Measurements from ENCODE around the gene PDE6D.
"Not testable (repeated sequence)": the region's sequence is repeated elsewhere in the genome, so short reads cannot be mapped to it uniquely, and the experiment has no call there.

Gene PDE6D

GRCh38 chr2:231718799-231719198 lies 62.3 kb downstream of the PDE6D start:
- DNase-seq (ENCODE audit: low read depth in 2 of 2) = no peak

GRCh38 chr2:231717281-231718171 lies 63.6 kb downstream of the PDE6D start:
- DNase-seq (ENCODE audit: low read depth in 2 of 2) = no peak

GRCh38 chr2:231716666-231717280 lies 64.3 kb downstream of the PDE6D start:
- DNase-seq (ENCODE audit: low read depth in 2 of 2) = no peak

GRCh38 chr2:231715988-231716616 lies 65.0 kb downstream of the PDE6D start:
- no peak for DNase-seq (ENCODE audit: low read depth in 2 of 2)

GRCh38 chr2:231715499-231715837 lies 65.6 kb downstream of the PDE6D start:
- no peak for DNase-seq (ENCODE audit: low read depth in 2 of 2)

GRCh38 chr2:231714639-231715498 lies 66.2 kb downstream of the PDE6D start:
- peak; percentile 53 to 77 for DNase-seq (ENCODE audit: low read depth in 2 of 2)

GRCh38 chr2:231713730-231714638 lies 67.1 kb downstream of the PDE6D start:
- DNase-seq (ENCODE audit: low read depth in 2 of 2) = peak; percentile 76 to 90

- DNase-seq (ENCODE audit: low read depth in 2 of 2) = not testable (repeated sequence)
Observed at GRCh38 chr2:231713406-231713729, 67.7 kb downstream of the PDE6D start.

- not testable (repeated sequence) for DNase-seq (ENCODE audit: low read depth in 2 of 2)
Observed at GRCh38 chr2:231712451-231713021, 68.5 kb downstream of the PDE6D start.

- no peak for DNase-seq (ENCODE audit: low read depth in 2 of 2)
Observed at GRCh38 chr2:231711677-231712450, 69.2 kb downstream of the PDE6D start.

GRCh38 chr2:231710799-231711676 lies 70.0 kb downstream of the PDE6D start:
- DNase-seq (ENCODE audit: low read depth in 2 of 2) = no peak

GRCh38 chr2:231709981-231710798 lies 70.9 kb downstream of the PDE6D start:
- DNase-seq (ENCODE audit: low read depth in 2 of 2) = peak; percentile 72 to 75

- peak in 1 of 2 donors; percentile 18 for DNase-seq (ENCODE audit: low read depth in 2 of 2)
Observed at GRCh38 chr2:231709636-231709980, 71.5 kb downstream of the PDE6D start.

- peak in 1 of 2 donors; percentile 32 for DNase-seq (ENCODE audit: low read depth in 2 of 2)
Observed at GRCh38 chr2:231708773-231709635, 72.1 kb downstream of the PDE6D start.

- DNase-seq (ENCODE audit: low read depth in 2 of 2) = peak; percentile 98 to 99
Observed at GRCh38 chr2:231707927-231708772, 72.9 kb downstream of the PDE6D start, which contains the start of gene PTMA. Gene PTMA, plus strand, starts transcription at chr2:231708525. Its CDS starts 182 bp downstream, at chr2:231708707.

GRCh38 chr2:231707625-231707926 lies 73.5 kb downstream of the PDE6D start:
- no peak for DNase-seq (ENCODE audit: low read depth in 2 of 2)
